GM19397 (cell line): ENCODE results near the gene FAM118A.
"Not testable (repeated sequence)": the region's sequence is repeated elsewhere in the genome, so short reads cannot be mapped to it uniquely, and the experiment has no call there.

Source experiments
- ATAC-seq: cut with Tn5 transposase; IDR thresholded peaks from one replicate; pipeline ENCODE4 v1.9.1; 2021; ENCODE audit warnings: mild to moderate bottlenecking, moderate library complexity; ENCODE audit not compliant: unreplicated experiment

Gene FAM118A

GRCh38 chr22:45309422-45310227, at the start of gene FAM118A:
FAM118A (plus strand) TSS chr22:45309934; CDS start chr22:45322380, 12,446 bp downstream.
- ATAC-seq: peak; percentile 85

DNA sequence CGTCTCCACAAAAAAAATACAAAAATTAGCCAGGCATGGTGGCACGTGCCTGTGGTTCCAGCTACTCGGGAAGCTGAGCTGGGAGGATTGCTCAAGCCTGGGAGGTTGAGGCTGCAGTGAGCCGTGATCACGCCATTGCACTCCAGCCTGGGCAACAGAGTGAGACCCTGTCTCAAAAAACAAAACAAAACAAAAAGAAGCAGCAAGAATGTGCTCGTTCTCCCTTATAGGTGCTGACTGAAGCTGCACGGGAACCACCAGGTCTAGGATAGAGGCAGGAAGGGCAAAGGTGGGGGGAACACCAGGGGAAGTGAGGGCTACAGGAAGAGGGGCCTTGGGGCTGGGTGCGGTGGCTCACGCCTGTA, 49.4 kb upstream of the FAM118A start:
- ATAC-seq: not testable (repeated sequence)

DNA sequence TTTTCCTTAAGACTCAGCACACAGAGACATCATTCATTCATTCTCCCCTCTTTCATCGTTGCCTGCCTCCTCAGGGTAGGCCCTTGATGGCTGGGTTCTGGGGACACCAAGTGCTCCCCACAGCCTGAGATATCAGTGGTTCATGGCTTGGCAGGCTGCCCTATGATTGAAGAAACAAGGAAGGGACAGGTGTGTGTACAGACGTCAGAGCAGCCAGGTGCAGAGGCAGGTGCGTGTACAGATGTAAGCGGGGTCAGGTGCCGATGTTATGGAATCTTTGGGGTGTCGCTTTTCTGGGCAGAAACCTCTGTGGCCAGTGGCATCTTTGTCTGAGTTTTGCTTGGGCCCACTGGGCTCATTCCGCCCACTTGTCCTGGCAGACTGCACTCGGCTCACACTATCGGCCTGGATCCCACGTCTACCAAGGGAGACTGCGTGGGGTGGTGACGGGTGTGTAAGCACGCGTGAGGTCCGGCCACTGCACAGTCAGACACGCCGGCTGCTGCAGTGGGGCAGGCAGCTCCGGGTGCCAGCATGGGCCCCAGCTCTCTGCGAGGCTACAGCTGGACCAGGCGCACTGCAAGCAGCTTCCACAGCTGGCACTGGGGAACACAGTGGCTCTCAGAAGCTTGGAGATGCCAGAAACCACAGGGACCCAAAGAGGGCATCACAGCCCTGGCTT, 48.2 kb upstream of the FAM118A start:
- ATAC-seq: no peak

DNA sequence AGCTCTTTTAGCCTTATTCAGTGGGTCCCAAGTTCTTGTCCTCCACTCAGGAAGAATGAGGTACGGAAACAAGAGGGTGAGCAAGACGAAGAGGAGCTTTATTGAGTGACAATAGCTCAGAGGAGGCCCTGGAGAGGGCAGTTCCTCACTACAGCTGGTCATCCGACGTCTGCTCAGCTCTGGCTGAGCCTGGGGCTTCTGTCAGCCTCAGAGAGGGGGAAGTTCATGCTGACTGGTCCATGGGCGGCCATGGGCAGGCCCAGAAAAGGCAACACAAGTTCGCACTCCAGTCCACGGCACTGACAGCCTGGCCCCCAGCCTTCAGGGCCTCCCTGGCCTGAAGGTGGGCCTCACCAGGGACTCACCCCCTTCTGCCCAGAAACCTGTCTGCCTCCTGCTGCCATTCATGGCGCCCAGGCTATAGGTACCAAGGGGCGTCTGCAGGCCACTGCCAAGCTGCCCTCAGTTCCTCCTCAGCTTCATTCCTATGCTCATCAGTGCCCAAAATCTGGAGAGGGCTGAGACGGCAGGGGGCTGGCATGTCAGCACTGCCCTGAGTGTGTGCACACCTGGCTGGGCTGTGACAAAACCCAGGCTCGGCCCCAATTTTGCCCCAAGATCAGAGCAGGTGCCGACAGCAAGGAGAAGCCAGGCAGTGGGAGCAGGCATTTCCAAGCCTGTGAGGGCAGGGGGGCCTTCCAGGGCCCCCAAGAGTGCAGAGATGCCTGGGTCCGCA, 47.4 kb upstream of the FAM118A start:
- peak; percentile 16 for ATAC-seq

- ATAC-seq: peak; percentile 32
Measured at GRCh38 chr22:45262931-45263462, 46.7 kb upstream of the FAM118A start.

GRCh38 chr22:45263463-45264269, 46.1 kb upstream of the FAM118A start:
- peak; percentile 70 for ATAC-seq

GRCh38 chr22:45265535-45265934, 44.2 kb upstream of the FAM118A start:
- no peak for ATAC-seq

- no peak for ATAC-seq
Measured at GRCh38 chr22:45268167-45268957, 41.4 kb upstream of the FAM118A start.

DNA sequence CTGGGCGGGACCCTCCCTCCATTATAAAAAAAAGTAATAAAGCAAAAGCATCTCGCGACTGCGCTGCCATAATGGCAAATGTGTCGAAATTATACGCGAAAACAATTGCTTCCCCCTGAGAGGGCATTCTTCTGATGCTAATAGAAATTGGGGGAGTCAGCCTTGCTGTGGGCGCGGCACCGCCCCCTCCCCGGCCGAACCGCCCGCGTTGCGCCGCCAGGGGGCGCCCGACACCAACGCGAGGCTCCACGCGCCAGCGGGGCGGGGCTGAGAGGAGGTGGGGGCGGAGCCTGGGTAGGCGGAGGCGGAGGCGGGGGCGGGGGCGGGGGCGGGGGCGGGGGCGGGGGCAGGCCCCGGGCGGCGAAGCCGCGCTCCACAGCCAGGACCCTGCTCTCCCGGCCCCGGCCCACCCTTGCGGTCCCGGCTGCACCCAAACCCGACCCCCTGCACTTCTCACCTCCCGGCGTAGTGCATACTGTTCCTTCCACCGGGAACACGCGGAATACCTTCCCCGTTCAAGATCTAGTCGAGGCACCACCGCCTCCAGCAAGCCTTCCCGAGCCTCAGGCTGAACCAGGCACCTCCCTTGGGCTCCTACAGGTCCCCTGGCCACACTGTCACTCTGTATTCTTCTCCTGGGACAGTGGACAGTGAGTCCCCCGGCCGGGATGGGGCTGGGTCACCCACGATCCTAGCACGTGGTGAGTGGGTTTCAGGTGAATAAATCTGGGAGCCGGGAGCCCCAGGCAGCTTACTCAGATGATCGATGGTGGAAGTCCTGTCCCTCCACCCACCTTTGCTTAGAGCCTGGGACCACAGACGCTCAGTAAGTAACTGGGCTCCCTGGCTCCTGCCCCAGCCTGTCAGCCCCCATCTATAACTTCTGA, 40.5 kb upstream of the FAM118A start:
- peak; percentile 76 for ATAC-seq

GRCh38 chr22:45270095-45271020, 39.4 kb upstream of the FAM118A start:
- no peak for ATAC-seq

- ATAC-seq: no peak
Measured at GRCh38 chr22:45271667-45272201, 38.0 kb upstream of the FAM118A start.

DNA sequence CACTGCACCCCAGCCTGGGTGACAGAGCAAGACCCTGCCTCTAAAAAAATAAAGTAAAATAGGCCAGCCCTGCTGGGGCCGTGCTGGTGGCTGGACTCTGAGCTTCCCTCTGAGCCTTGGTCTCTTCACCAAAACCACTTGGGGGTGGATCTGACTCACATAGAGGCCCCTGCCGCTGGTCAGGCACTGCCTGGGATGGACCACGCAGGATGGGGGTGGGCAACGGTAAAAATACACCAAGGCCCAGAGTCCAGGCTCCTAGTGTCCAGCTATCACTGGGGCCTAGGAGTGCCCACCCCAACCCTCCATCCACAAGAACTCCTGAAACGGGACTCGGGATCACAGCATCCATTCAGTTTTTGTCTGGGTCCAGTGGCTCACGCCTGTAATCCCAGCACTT, 37.2 kb upstream of the FAM118A start:
- no peak for ATAC-seq

DNA sequence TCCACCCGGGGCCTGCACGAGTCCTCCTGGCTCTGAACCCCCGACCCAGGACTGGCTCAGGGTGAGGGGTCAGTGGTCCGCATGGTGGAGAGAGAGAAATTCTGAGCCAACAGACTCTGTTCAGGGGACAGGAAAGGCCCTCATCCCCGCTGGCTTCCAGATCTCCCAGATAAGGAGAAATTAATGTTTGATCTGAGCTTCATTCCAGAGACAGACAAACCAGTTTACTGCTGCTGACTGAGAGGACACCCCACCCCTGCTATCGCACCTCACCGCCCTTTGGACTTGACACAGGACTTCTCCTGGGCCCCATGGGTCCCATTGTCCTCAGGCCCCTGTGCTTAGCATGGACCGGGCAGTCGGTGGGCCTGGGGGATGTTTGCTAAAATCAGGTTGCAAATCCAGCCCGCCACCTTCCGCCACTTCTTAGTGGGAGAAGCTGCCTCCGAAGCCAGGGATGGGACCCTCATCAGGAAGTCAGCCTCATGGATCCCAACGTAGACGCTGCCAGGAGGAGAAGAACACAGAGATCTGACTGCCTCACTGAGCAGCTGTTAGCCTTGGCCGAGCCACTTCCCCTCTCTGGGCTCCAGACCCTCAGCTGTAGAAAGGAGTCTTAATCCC, 36.2 kb upstream of the FAM118A start:
- no peak for ATAC-seq

DNA sequence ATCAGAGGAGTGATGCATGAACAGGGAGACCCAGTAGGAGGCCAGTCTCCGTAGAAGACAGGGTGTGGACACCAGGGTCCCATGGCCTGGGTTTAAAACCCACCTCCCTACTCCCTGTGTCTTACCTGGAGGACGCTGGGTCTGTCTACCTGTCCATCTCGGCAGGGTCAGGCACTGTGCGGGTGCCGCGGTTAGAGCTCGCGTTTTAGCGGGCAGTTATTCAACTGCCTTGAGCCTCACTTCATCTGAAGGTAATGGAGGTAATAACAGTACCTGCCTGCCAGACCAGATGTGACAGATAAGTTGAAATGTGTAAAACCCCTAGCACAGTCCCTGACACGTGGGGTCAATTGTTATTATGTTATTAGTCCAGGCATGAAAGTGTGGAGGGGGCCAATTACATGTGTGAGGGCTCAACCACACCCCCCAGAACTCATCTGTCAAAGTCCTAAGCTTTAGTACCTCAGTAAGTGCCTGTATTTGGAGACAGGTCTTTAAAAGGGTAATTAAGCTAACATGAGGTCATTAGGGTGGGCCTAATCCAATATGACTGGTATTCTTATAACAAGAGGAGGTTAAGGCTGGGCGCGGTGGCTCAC, 33.1 kb upstream of the FAM118A start:
- ATAC-seq: no peak

GRCh38 chr22:45277720-45278119, 32.0 kb upstream of the FAM118A start:
- ATAC-seq: not testable (repeated sequence)

DNA sequence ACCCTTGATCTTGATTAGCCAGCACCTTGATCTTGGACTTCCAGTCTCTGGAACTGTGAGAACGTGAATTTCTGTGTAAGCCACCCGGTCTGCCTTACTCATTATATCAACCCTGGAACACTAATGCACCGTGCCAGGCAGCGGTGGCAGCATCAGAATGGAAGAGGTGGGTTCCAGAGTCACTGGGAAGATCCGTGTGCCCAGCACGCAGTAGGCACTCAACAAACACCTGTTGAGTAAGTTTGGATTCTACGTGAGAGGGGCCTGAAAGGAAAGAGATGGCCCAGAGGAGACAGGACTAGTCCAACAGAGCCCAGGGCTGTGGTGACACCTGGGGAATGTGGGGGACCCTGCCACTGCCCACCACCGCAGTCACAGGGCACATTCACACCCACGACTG, 31.6 kb upstream of the FAM118A start:
- no peak for ATAC-seq

DNA sequence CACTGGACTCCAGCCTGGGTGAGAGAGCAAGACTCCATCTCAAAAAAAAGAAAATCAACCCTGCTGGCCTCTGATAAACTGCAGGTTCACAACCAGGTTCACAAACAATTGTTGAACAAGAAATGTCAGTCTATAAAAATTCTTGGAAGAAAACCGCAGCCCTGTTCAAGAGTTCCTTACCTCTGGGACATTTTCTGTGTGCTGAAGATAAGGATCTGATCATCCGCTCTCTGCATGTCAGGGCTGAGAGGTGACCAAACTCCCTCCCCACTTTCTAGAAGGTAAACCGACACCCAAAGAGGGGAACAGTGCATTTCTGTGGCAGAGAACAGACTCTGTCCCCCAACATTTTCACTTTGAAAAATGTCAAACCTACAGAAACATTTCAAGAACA, 29.1 kb upstream of the FAM118A start:
- ATAC-seq: no peak
